Measurements from ENCODE around the gene ECHS1.

DNA sequence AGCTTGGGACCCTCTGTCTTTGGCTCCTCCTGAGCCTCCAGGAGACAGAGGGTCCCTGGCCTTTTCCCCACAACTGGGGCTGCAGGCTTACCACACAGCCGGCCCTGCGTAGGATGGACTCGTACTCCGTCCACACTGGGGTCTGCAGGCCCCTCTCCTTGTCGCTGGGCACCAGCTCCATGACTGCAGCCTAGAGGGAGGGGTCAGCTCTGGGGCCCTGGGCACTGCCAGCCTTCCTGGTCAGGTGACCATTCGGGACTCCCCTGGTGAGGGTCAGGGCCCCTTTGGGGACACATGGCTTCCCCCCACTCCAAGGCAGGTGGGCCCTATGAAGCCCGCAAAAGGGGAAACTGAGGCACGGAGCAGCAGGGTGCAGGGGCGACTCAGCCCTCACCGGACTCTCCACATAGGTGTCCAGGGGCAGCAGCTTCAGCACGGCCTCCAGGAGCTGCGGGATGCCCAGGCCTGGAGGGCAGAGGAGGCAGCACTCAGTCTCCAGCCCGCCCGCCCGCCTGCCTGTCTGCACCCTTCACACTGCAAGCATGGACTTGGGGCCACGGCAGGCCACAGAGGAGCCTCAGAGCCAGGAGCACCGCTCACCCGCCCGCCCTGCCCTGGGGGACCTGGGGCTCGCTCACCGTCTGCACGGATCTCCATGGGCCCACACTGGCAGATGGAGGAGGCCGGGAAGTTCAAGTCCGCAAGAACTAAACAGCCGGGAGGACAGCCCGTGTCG, 16.4 kb downstream of the ECHS1 start:
- TF ChIP-seq, protein P1, sequence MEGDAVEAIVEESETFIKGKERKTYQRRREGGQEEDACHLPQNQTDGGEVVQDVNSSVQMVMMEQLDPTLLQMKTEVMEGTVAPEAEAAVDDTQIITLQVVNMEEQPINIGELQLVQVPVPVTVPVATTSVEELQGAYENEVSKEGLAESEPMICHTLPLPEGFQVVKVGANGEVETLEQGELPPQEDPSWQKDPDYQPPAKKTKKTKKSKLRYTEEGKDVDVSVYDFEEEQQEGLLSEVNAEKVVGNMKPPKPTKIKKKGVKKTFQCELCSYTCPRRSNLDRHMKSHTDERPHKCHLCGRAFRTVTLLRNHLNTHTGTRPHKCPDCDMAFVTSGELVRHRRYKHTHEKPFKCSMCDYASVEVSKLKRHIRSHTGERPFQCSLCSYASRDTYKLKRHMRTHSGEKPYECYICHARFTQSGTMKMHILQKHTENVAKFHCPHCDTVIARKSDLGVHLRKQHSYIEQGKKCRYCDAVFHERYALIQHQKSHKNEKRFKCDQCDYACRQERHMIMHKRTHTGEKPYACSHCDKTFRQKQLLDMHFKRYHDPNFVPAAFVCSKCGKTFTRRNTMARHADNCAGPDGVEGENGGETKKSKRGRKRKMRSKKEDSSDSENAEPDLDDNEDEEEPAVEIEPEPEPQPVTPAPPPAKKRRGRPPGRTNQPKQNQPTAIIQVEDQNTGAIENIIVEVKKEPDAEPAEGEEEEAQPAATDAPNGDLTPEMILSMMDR (IDR thresholded peaks at IDR 0.05): no peak
- TF ChIP-seq EZH2phosphoT487 (IDR thresholded peaks at IDR 0.05): no peak
